Activated T-cell treated with anti-CD3 and anti-CD28 coated beads for 1 hour (primary cell): ENCODE data around the gene TGFBR2.
"Not testable (repeated sequence)": the region's sequence is repeated elsewhere in the genome, so short reads cannot be mapped to it uniquely, and the experiment has no call there.

ENCODE experiments used
- DNase-seq: peaks from one replicate; pipeline ENCODE4 v3.0.0-alpha.2; 2020; ENCODE audit warnings: low read depth

The TGFBR2 gene

GRCh38 chr3:30619318-30619717, 12.9 kb downstream of the TGFBR2 start:
- DNase-seq: no peak

- no peak for DNase-seq
Observed at GRCh38 chr3:30620402-30621360, 14.3 kb downstream of the TGFBR2 start.

GRCh38 chr3:30621576-30621975, 15.2 kb downstream of the TGFBR2 start:
- DNase-seq: no peak

- DNase-seq: no peak
Observed at GRCh38 chr3:30622047-30622545, 15.7 kb downstream of the TGFBR2 start.

- DNase-seq: no peak
Observed at GRCh38 chr3:30622790-30623189, 16.4 kb downstream of the TGFBR2 start.

GRCh38 chr3:30623351-30623750, 16.9 kb downstream of the TGFBR2 start:
- no peak for DNase-seq

- DNase-seq: not testable (repeated sequence)
Observed at GRCh38 chr3:30624480-30624879, 18.1 kb downstream of the TGFBR2 start.

- no peak for DNase-seq
Observed at GRCh38 chr3:30625541-30626438, 19.4 kb downstream of the TGFBR2 start.

- no peak for DNase-seq
Observed at GRCh38 chr3:30626443-30627180, 20.2 kb downstream of the TGFBR2 start.

- no peak for DNase-seq
Observed at GRCh38 chr3:30628205-30628900, 22.0 kb downstream of the TGFBR2 start.

GRCh38 chr3:30628901-30629590, 22.6 kb downstream of the TGFBR2 start:
- DNase-seq: no peak

- DNase-seq: no peak
Observed at GRCh38 chr3:30629746-30630145, 23.3 kb downstream of the TGFBR2 start.

- no peak for DNase-seq
Observed at GRCh38 chr3:30630238-30631030, 24.0 kb downstream of the TGFBR2 start.

- no peak for DNase-seq
Observed at GRCh38 chr3:30631243-30631904, 25.0 kb downstream of the TGFBR2 start.

- no peak for DNase-seq
Observed at GRCh38 chr3:30632065-30632464, 25.7 kb downstream of the TGFBR2 start.

- DNase-seq: no peak
Observed at GRCh38 chr3:30632521-30632920, 26.1 kb downstream of the TGFBR2 start.

GRCh38 chr3:30633718-30634117, 27.3 kb downstream of the TGFBR2 start:
- no peak for DNase-seq

- DNase-seq: no peak
Observed at GRCh38 chr3:30634761-30635735, 28.6 kb downstream of the TGFBR2 start.
